Stomach smooth muscle (tissue), 2 donors: ENCODE measurements around the gene LPAR3.

Experiments used
- H3K27ac ChIP-seq: one replicate; pipeline ENCODE4 v1.7.0; 2013; ENCODE audit warnings: mild to moderate bottlenecking, low read length, inconsistent platforms
- H3K27me3 ChIP-seq, 2 donors: one replicate each; pipeline ENCODE4 v1.7.0; 2013; ENCODE audit warnings: low read length in 2 of 2; ENCODE audit not compliant: insufficient read depth in 2 of 2, control insufficient read depth in 1 of 2
- H3K36me3 ChIP-seq, 2 donors: one replicate each; pipeline ENCODE4 v1.7.0; 2013; ENCODE audit warnings: low read length in 2 of 2; ENCODE audit not compliant: control insufficient read depth in 2 of 2, insufficient read depth in 2 of 2
- H3K4me1 ChIP-seq: one replicate; pipeline ENCODE4 v1.7.0; 2013; ENCODE audit warnings: low read length; ENCODE audit not compliant: control insufficient read depth, insufficient read depth
- H3K4me3 ChIP-seq, 2 donors: one replicate each; pipeline ENCODE4 v1.7.0; 2013; ENCODE audit warnings: low read length in 2 of 2
- H3K9ac ChIP-seq, 2 donors: one replicate each; pipeline ENCODE4 v1.7.0; 2013; ENCODE audit warnings: low read length in 2 of 2, mild to moderate bottlenecking in 1 of 2
- H3K9me3 ChIP-seq, 2 donors: one replicate each; pipeline ENCODE4 v1.7.0; 2013; ENCODE audit warnings: low read length in 2 of 2; ENCODE audit not compliant: control insufficient read depth in 2 of 2
- donor health status: healthy.
- donor health status: Pancreatic carcinoma.

Gene LPAR3, protein sequence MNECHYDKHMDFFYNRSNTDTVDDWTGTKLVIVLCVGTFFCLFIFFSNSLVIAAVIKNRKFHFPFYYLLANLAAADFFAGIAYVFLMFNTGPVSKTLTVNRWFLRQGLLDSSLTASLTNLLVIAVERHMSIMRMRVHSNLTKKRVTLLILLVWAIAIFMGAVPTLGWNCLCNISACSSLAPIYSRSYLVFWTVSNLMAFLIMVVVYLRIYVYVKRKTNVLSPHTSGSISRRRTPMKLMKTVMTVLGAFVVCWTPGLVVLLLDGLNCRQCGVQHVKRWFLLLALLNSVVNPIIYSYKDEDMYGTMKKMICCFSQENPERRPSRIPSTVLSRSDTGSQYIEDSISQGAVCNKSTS

DNA sequence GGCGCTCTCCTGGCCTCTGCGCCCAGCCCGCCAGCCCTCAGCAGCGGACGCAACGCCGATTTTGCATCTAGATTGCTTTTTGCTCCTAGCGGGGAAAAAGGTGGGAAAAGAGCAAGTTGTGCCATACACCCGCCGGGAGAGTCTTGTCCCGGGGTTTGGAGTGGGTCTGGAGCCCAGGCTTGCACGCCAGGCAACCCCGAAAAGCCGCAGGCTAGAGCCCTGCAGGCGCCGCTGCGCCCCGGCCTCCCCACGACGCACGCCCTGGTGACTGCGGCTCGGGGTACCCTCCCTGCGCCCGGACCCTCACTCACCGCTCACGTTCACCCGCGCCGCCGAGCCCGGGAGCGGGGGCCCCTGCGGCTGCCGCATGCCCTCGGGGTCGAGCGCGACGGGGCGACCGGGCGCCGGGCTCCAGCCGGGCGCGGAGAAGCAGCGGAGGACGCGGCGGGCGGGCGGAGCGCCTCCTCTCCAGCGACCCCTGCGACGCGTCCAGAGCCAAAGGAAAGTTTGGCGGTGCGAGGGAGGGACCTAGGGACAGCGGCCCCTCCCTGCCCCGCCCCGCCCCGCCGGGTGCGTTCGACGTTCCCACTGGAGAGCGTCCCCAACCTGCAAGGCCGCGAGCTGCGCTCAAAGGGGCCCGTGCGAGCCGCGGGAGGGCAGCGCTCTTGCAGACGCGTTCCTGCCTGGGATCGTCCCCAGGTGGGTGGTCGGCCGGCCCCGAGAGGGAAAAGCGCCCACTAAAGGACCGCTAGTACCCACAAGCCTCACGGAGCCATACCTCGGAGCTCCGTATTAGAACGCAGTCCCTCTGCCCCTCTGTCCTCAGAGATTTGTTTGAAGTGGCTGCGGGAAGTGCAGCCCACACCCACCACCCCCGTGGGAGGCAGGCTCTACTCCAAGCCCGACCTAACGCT is at the start of gene LPAR3:
TSS of gene LPAR3 (minus strand) at position 502 of the 914 bp plus-strand sequence. CDS start 27,086 bp downstream, outside the sequence.
- H3K27ac ChIP-seq, result no peak within 1 kb of the TSS
- no peak within 1 kb of the TSS for H3K9ac ChIP-seq
- H3K36me3 ChIP-seq, result no peaks in the 10 kb centered on the region
- no peaks in the 10 kb centered on the region for H3K9me3 ChIP-seq
- peaks cover 15 to 24% of the 10 kb centered on the region in 2 donors for H3K27me3 ChIP-seq
- peaks cover 9% of the 10 kb centered on the region for H3K4me1 ChIP-seq
- peak within 1 kb of the TSS; percentile 32 to 61 for H3K4me3 ChIP-seq

DNA sequence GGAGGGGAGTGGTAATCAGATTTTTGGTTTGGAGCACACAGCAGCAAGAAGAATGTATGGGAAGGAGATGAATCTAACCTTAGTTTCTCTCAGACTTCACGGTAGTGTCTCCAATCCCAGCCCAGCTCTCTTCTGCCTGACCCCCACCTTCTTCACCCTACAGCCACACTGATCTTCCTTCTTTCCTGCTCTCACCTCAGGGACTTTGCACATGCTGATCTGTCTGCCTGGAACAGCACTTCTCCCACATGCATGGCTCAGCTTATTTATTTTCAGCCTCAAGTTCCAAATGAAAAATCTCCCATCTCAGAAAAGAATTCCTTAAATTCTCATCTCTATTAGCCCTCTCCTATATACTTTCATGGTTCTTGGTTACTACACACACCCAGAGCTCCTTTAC is 48.8 kb upstream of the LPAR3 start:
- Histone ChIP-seq H3K4me3 (no peak overlapping the region), H3K4me1 (no peaks in the 10 kb centered on the region), H3K27me3 (peaks cover 0 to 2% of the 10 kb centered on the region in 2 donors), H3K9me3 (no peaks in the 10 kb centered on the region), H3K36me3 (no peaks in the 10 kb centered on the region), H3K9ac (no peak overlapping the region), H3K27ac (no peak overlapping the region)

DNA sequence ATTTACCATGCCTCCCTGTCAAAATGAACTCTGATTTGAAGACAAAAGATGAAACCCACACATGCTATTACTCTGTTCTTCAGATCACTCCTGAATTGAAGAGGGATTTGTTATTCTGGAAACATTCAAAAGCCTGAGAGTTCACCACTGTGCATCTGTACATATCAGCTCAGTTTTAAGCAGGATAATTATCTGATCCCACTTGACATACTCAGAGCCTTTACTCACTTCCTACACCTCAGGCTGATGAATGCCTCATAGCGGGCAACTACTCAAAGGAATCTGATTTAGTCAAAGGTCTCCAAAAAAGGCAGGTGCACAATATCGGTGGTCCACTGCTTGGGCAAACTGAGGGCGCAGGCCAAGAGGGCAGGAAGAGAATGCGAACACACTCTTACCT is 47.5 kb upstream of the LPAR3 start:
- Histone ChIP-seq H3K9ac (no peak overlapping the region), H3K4me1 (no peaks in the 10 kb centered on the region), H3K36me3 (no peaks in the 10 kb centered on the region), H3K4me3 (no peak overlapping the region), H3K9me3 (no peaks in the 10 kb centered on the region), H3K27ac (no peak overlapping the region), H3K27me3 (peaks cover 0 to 2% of the 10 kb centered on the region in 2 donors)

DNA sequence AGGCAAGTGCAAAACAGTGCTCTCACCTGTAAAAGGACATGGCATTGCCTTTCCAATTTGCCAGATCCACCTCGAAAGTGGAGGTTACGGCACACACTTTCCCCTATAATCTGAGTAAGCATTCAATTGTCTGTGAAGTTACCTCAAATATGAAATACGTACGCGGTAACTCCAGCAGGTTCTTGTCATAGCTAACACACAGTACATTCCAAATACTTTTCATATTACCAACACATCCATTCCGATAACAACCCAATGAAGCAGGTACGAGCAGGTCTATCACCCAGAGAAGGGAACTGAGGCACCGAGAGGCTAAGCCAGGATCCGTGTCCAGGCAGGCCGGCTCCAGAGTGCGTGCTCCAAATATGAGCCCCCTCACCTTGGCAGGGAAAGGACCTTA is 46.8 kb upstream of the LPAR3 start:
- H3K4me1 ChIP-seq, result peaks cover 3% of the 10 kb centered on the region
- no peak overlapping the region for H3K4me3 ChIP-seq
- no peak overlapping the region for H3K27ac ChIP-seq
- no peak overlapping the region for H3K9ac ChIP-seq
- peaks cover 0 to 2% of the 10 kb centered on the region in 2 donors for H3K27me3 ChIP-seq
- no peaks in the 10 kb centered on the region for H3K36me3 ChIP-seq
- no peaks in the 10 kb centered on the region for H3K9me3 ChIP-seq

DNA sequence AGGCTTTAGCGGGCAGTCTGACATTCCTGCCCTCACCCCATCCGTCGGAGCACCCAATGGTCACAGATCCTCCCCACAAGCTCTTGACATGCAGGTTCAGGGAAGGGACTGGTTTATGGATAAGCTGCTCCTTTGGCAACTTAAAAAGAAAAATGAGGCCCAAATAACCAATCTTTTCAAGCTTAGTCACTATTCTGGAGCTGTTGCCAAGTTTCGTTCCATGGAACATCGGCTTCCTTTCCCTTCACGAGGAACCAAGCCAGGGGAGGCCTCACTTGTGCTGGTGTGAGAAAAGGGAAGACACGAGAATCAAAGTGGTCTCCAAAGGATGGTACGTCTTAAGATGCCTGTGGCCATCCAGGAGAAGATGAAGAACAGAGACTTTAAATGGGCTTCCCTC is 46.1 kb upstream of the LPAR3 start:
- Histone ChIP-seq H3K9me3 (no peaks in the 10 kb centered on the region), H3K36me3 (no peaks in the 10 kb centered on the region), H3K27ac (no peak overlapping the region), H3K4me1 (peaks cover 8% of the 10 kb centered on the region), H3K27me3 (peaks cover 0 to 2% of the 10 kb centered on the region in 2 donors), H3K4me3 (no peak overlapping the region), H3K9ac (no peak overlapping the region)

DNA sequence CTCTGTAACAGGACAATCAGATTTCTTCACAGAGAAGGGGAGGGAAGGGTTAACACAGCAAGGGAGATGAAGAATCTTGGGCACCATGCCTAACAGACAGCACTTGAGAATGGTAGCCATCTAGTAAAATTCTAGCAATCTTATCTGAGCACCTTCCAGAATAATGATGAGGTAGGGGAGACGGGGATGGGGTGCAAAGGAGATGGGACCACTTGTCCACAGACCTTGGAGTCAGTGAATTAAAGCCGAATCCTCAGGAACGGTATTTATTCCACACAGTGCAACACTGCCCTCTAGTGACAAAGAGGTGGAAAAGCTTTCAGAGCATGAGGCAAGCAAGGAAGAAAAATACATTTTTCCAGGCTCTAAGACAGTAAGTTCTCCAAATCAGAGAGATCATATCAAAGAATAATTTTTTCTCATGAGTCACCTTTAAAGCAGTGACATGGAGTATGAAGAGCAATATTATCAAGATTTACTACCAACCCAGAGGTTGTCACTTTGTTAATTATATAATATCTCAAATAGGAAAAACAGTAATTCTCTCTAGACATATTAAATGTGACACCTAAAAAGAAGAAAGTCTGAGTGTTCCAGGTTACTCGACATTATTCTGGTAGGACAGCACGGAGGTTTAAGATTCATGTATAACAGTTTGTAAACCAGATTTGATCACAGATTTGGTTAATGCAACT is 43.3 kb upstream of the LPAR3 start:
- no peak overlapping the region for H3K4me3 ChIP-seq
- H3K4me1 ChIP-seq, result peaks cover 9% of the 10 kb centered on the region
- H3K27me3 ChIP-seq, result peaks cover 0 to 2% of the 10 kb centered on the region in 2 donors
- no peaks in the 10 kb centered on the region for H3K36me3 ChIP-seq
- H3K27ac ChIP-seq, result no peak overlapping the region
- no peak overlapping the region for H3K9ac ChIP-seq
- H3K9me3 ChIP-seq, result no peaks in the 10 kb centered on the region

DNA sequence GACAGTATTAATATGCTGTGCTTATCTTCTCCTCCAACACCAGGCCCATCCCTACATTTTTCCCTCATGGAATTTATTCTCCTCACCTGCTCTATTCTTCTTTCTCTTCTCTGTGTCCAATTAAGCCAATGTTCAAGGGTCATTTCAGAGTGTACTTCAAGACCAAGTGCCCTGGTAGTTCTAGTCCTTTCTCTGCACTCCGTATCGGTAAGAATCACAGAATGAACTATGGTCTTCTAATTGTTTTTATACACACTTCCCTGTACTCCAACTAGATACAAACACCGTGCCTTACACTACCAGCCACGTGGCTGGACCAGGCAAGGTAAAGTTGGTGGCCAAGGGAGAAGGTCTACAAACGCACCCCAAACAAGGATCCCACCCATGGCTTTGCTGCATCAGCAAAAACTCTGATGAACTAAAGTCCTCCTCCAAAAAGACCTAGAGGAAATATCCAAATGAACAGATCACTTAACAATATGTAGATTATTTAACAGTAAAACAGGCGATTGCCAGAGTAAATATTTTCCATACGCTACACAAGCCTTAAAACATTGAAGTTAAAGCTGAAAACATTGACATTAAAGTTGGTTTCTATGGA is 40.1 kb upstream of the LPAR3 start:
- no peak overlapping the region for H3K27ac ChIP-seq

DNA sequence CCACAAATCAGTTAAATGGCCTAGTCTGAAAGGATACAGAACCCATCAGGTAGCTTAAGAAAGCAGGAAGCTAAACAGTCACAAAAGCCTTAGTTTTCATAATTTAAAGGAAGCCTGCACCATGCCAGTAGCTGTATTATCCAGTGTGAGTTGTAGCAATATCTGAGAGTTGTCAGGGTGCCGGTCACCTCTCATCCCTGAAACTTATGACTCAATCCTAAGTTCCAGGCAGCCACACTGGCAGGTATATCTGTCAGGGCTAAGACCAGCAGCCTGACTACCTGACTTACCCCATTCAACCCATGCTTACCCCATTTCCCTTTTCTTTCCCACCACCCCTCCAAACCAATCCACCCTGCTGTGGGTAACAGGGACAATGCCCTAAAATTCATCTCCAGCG is 37.8 kb upstream of the LPAR3 start:
- Histone ChIP-seq H3K36me3 (no peaks in the 10 kb centered on the region), H3K9me3 (no peaks in the 10 kb centered on the region), H3K4me1 (peaks cover 9% of the 10 kb centered on the region), H3K4me3 (no peak overlapping the region), H3K9ac (no peak overlapping the region), H3K27me3 (no peaks in the 10 kb centered on the region), H3K27ac (no peak overlapping the region)

More for the DNA sequence above, 40.1 kb upstream of the LPAR3 start:
- Histone ChIP-seq H3K4me3 (no peak overlapping the region), H3K9me3 (no peaks in the 10 kb centered on the region), H3K4me1 (peaks cover 9% of the 10 kb centered on the region), H3K27me3 (no peaks in the 10 kb centered on the region), H3K9ac (no peak overlapping the region), H3K36me3 (no peaks in the 10 kb centered on the region)

DNA sequence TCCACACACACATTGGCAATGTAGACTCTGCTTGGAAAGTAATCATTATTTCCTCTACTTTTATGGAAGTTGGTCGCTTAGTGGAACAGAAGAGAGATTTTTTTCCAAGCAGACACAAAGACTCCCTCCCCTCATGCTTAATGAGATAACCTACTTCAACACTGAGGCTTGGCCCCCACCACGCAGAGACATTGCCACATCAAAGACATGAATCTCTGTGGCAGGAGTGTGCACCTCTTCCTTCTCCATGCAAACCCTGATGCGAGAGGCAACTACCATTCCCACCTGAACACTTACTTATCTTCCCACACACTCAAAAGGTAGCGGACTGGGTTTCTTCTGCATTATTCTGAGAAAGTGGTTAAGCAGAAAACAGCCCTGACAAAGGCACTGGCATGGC is 37.3 kb upstream of the LPAR3 start:
- Histone ChIP-seq H3K9me3 (no peaks in the 10 kb centered on the region), H3K27ac (no peak overlapping the region), H3K36me3 (no peaks in the 10 kb centered on the region), H3K27me3 (no peaks in the 10 kb centered on the region), H3K9ac (no peak overlapping the region), H3K4me3 (no peak overlapping the region), H3K4me1 (peaks cover 9% of the 10 kb centered on the region)

DNA sequence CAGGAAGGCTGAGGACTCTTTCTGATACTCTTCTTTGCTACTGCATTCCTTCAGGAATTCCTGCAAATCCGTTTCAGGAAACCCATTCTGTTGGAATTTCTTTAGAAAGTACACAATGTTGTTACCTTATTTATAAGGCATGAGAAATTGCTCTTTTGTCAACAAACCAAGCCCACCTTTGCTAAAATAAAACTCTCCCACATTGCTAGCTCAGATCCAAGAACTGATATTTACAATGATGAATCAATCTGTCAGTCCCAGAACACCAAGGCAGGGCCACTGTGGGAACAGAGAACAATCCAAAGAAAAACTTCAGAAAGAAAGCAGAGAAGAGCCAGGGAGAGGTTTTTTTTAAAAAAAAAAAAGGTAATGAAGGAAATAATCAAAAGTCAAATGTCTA is 36.6 kb upstream of the LPAR3 start:
- Histone ChIP-seq H3K4me3 (no peak overlapping the region), H3K9ac (no peak overlapping the region), H3K27me3 (no peaks in the 10 kb centered on the region), H3K4me1 (peaks cover 5% of the 10 kb centered on the region), H3K36me3 (no peaks in the 10 kb centered on the region), H3K9me3 (no peaks in the 10 kb centered on the region), H3K27ac (no peak overlapping the region)
